SH-SY5Y (cell line): ENCODE results near the gene ZNF559.

ENCODE experiments used
- GATA2 ChIP-seq: IDR thresholded peaks from 2 replicates; pipeline ENCODE4 v1.6.1; 2011; ENCODE audit warnings: mild to moderate bottlenecking, low read depth, low read length
- GATA3 ChIP-seq: IDR thresholded peaks from 2 replicates; pipeline ENCODE4 v1.6.1; 2011; ENCODE audit warnings: low read depth, mild to moderate bottlenecking, low read length, moderate library complexity

DNA sequence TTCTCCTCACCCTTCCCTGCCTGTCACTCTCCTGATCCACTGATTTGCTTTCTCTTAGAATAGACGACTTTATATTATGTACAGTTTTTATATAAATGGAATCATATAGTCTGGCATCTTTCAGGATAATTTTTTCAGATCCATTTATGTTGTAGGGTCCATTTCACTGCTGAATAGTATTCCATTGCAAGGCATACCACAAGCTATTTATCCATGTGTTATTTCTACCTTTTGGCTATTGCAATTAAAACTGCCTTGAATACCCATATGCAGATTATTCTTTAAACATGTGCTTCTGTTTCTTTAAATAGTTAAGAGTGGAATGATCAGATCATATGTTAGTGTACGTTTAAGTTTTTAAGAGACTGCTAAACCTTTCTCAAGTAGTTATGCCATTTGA, 21.0 kb downstream of the ZNF559 start:
- TF ChIP-seq GATA3 (no peak), GATA2 (no peak)
